NCI-H345 treated with DMSO at 0.1 percent for 48 hours (cell line): Measurements from ENCODE around the gene PRSS57.
A peak's percentile ranks its signal among the peaks of the same experiment; 100 is the strongest.
"Not testable (repeated sequence)": the region's sequence is repeated elsewhere in the genome, so short reads cannot be mapped to it uniquely, and the experiment has no call there.

Experiments used
- DNase-seq: peaks from one replicate; lab custom pipeline; 2025; ENCODE audit not compliant: unreplicated experiment; lab: John Stamatoyannopoulos, UW

The PRSS57 gene

GRCh38 chr19:695352-695949 is at the start of gene PRSS57:
TSS of gene PRSS57 (minus strand) at chr19:695452. CDS start at chr19:695430, 22 bp downstream.
- DNase-seq = no peak

DNA sequence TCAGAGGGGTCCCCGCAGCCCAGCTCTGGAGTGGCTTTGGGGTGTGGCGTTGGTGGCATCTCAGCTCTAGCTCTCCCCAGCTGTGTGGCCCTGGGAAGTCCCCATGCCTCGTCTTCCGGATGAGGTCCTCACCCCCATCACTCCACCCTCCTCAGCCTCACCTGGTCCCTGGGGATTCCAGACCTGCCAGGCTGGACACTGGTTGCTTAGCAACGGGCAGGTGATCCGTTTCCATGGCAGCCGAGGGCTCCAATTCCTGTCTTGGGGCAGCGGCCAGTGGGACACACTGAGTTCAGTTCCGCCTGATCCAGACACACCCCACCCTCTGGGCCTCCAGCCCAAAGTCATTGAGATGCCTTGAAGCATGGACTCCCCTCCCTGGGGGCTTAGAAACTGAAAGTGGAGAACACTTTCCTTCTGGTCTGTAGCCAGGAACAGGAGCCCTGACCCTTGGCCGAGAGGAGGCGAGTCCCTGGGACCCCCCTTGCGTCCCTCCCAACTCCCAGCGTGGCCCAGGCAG is 48.0 kb upstream of the PRSS57 start:
- peak; percentile 10 for DNase-seq

DNA sequence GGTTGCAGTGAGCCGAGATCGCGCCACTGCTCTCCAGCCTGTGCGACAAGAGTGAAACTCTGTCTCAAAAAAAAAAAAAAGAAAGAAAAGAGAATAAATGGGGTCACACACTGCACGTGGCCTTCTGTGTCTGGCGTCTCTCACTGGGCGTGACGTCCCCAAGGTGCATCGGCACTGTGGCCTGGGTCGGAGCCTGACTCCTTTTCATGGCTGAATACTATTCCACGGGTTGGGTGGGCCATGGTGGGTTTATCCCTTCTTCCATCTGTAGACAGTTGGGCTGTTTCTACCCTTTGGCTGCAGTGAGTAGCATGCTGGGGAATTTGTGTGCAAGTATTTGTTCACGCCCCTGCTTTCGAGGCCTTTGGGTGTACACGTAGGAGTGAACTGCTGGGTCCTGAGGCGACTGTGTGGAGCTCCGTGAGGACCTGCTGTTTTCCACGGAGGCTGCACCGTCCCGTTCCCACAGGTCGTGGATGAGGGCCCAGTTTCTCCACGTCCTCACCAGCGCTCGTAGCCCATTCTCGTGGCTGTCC is 47.4 kb upstream of the PRSS57 start:
- no peak for DNase-seq

DNA sequence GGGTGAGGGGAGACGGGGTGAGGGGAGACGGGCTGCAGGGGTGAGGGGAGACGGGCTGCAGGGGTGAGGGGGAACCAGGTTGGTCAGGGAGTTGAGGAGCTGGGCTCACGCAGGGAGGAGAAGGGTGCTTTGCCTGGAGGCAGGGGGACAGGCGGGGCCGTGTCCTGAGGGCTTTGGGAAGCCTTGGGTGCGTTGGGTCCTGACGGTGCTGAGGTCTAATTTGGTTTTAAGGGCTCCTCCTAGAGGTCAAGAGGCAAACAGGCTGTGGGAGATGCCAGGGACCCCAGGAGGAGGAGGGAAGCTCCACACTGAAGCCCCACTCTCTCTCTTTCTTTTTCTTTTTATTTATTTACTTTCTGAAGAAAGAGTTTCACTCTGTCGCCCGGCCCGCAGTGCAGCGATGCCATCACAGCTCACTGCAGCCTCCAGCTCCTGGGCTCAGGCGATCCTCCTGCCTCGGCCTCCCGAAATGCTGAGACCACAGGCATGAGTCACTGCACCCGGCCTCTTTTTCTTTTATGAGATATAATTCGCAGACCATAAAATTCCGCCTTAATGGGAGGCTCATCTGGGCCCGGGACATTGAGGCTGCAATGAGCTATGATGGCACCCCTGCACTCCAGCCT is 46.4 kb upstream of the PRSS57 start:
- DNase-seq = no peak

GRCh38 chr19:740816-741505 is 45.7 kb upstream of the PRSS57 start:
- DNase-seq = not testable (repeated sequence)

DNA sequence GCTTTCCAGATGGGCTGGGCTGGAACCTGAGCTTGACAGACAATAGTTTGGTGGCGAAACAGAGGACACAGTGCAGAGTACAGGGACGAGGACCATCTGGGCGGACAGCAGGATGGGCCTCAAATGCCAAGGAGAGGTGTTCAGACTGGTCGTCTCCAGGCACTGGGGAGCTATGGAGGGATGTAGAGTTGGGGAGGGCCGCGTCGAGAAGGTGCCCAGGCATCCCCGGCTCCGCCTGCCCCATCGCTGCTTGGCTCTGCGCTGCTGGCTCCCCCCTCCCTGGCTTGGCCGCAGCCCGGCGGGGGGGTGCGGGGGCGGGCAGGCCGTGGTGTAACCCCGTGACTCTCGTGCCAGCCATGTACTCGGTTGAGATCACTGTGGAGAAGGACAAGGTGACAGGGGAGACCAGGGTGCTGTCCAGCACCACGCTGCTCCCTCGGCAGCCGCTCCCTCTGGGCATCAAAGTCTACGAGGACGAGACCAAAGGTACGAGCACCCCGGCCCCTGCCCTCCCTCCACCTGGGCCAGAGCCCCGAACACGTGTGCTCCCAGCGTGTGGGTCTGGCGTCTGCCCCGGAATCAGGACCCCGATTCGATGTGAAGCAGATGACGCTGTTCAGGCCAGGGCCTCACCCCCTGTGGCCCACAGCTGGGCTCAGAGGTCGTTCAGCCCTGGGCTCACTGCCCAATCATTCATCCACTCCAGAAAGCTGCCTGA is 44.9 kb upstream of the PRSS57 start:
- DNase-seq = no peak

- no peak for DNase-seq
Measured at GRCh38 chr19:738509-739128, 43.4 kb upstream of the PRSS57 start.

DNA sequence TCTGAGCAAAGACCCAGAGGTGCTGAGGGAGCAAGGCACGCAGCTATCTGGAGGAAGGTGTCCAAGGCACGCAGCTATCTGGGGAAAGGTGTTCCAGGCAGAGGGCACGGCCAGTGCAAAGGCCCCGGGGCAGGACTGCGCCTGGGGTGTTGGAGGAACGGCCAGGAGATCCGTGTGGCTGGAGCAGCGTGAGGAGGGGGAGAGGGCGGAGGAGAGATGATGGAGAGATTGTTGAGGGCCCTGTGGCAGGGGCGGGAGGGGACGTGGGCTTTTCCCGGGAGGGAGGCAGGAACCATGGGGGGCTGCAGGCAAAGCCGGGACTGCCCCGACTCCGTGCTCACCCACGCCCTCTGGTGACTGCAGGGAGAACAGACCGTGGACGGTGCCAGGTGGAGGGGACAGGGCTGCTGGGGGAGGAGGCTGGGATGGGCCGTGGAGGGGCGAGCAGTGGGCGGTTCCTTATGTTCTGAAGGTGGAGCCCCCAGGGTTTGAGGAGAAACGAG is 42.4 kb upstream of the PRSS57 start:
- DNase-seq = peak; percentile 3

DNA sequence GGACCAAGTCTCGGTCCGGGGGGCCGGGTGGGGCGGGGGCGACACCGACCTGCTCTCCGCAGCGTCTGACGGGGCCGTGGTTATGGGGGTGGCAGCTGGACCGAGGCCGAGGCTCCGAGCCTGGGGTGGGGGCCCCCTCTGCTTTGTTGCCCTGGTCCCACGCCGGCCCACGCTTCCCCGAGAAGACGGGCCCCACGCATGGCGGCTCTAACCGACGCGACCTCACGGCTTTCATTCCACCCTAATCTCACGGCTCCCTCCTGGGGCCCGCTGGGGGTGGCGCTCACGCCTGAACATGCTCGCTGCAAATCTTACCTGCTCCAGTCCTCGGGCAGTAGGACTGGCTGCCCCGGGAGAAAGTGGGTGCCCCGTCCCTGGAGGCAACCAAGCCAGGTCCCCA is 40.9 kb upstream of the PRSS57 start:
- no peak for DNase-seq

GRCh38 chr19:734716-735115 is 39.5 kb upstream of the PRSS57 start:
- no peak for DNase-seq

DNA sequence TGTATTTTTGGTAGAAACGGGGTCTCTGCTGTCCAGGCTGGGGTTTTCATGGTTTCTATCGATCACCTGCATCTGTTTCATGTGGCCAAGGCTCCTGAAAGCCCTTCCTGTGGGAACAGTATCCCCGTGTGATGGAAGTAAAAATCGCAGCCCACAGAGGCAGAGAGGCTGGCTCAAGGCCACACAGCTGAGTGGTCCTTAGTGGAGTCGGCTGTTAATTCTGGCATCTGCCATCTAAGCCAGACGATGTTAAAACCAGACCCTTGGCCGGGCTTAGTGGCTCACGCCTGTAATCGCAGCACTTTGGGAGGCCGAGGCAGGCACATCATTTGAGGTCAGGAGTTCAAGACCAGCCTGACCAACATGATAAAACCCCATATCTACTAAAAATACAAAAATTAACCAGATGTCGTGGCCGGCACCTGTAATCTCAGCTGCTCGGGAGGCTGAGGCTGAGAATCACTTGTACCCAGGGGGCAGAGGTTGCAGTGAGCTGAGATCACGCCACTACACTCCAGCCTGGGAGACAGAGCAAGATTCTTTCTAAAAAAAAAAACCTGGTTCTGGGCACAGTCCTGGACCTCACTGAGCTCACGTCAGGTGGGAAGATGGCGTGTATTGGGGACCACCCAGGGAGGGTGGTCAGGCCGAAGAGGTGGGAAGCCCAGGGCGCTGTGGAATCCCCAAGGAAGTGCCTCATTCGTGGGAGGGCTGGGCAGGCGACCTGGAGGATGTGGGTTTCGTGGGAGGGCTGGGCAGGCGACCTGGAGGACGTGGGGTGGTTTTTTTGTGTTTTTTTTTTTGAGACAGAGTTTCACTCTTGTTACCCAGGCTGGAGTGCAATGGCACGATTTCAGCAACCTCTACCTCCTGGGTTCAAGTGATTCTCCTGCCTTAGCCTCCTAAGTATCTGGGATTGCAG is 37.2 kb upstream of the PRSS57 start:
- no peak for DNase-seq

DNA sequence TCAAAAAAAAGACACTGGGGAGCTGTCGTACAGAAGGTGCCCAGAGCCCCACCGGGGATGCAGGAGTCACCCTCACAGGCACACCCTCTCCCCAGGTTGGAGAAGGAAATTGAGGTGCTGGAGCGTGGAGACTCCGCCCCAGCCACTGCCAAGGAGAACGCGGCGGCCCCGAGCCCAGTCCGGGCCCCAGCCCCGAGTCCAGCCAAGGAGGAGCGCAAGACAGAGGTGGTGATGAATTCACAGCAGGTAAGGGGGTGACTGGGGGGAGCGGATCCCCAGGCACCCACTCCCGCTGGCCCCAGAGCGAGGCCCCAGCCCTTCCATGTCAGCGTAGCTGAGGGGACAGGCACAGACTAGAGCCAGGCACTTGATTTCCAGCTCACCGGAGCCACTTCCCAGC is 35.7 kb upstream of the PRSS57 start:
- no peak for DNase-seq

GRCh38 chr19:729965-730668 is 34.9 kb upstream of the PRSS57 start:
- no peak for DNase-seq

DNA sequence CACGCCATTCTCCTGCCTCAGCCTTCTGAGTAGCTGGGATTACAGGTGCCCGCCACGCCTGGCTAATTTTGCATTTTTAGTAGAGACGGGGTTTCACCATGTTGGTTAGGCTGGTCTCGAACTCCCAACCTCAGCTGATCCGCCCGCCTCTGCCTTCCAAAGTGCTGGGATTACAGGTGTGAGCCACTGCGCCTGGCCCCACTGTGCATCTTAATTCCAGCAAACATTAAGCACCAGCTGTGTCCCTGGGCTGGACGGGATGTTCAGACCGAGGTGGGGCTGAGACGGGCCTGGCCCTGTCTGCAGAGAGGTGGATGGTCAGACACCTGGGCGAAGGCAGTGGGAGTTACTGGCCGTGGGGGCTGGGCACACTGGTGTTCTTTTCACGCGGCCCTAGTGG is 34.3 kb upstream of the PRSS57 start:
- not testable (repeated sequence) for DNase-seq

DNA sequence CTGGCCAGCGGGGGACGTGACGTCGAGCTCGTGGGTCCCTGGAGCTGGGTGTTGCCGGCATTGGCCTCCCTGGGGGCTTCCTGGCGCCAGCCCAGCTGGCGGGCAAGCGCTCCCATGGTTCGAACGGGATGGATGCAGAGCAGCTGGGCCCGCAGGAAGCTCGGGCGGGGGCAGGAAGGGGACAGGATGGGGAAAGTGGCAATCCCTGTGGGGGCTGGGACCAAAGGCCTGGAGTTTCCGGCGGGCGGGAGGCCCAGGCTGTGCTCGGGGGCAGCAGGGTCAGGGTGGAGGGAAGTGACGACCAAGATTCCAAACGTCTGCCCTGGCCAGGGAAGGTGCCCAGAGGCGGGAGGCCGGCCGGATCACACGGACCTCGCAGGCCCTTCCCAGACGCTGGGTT is 32.8 kb upstream of the PRSS57 start:
- no peak for DNase-seq

- DNase-seq = no peak
Measured at GRCh38 chr19:726993-727956, 32.0 kb upstream of the PRSS57 start.

GRCh38 chr19:725461-726089 is 30.3 kb upstream of the PRSS57 start:
- no peak for DNase-seq
